Measurements from ENCODE around the gene MAML3. TPM values are rescaled to one million over a fixed set of nuclear protein-coding genes. Genes with fewer than 3 reads are reported as not detected.

MAML3 gene
- total RNA-seq, 1 donor from 2014 or later, result 8.0 TPM

- no peak overlapping the region for H3K4me3 Mint-ChIP-seq (ENCODE audit: unreplicated experiment)
- H3K36me3 Mint-ChIP-seq (ENCODE audit: unreplicated experiment), result no peaks in the 10 kb centered on the region
- H3K27me3 Mint-ChIP-seq (ENCODE audit: unreplicated experiment), result peaks cover 2% of the 10 kb centered on the region
- TF ChIP-seq CTCF (IDR thresholded peaks at IDR 0.05), result no peak
- H3K27ac Mint-ChIP-seq (ENCODE audit: unreplicated experiment), result no peak overlapping the region
- no peak for DNase-seq (ENCODE audit: extremely low spot score, unreplicated experiment)
- H3K4me1 Mint-ChIP-seq (ENCODE audit: unreplicated experiment), result peaks cover 3% of the 10 kb centered on the region
- H3K9me3 Mint-ChIP-seq (ENCODE audit: unreplicated experiment), result no peaks in the 10 kb centered on the region
Observed at GRCh38 chr4:139801895-139802294, 352.1 kb downstream of the MAML3 start.

- Mint-ChIP-seq H3K9me3 (ENCODE audit: unreplicated experiment) (no peaks in the 10 kb centered on the region), H3K27me3 (ENCODE audit: unreplicated experiment) (peaks cover 2% of the 10 kb centered on the region), H3K36me3 (ENCODE audit: unreplicated experiment) (no peaks in the 10 kb centered on the region), H3K4me3 (ENCODE audit: unreplicated experiment) (no peak overlapping the region), H3K4me1 (ENCODE audit: unreplicated experiment) (peaks cover 12% of the 10 kb centered on the region), H3K27ac (ENCODE audit: unreplicated experiment) (no peak overlapping the region)
- no peak for DNase-seq (ENCODE audit: extremely low spot score, unreplicated experiment)
- TF ChIP-seq CTCF (IDR thresholded peaks at IDR 0.05), result no peak
Observed at GRCh38 chr4:139800082-139800481, 353.9 kb downstream of the MAML3 start.

GRCh38 chr4:139799615-139800014 is 354.4 kb downstream of the MAML3 start:
- TF ChIP-seq CTCF (IDR thresholded peaks at IDR 0.05), result no peak
- no peaks in the 10 kb centered on the region for H3K9me3 Mint-ChIP-seq (ENCODE audit: unreplicated experiment)
- no peak overlapping the region for H3K27ac Mint-ChIP-seq (ENCODE audit: unreplicated experiment)
- no peak overlapping the region for H3K4me3 Mint-ChIP-seq (ENCODE audit: unreplicated experiment)
- no peaks in the 10 kb centered on the region for H3K36me3 Mint-ChIP-seq (ENCODE audit: unreplicated experiment)
- DNase-seq (ENCODE audit: extremely low spot score, unreplicated experiment), result no peak
- peaks cover 2% of the 10 kb centered on the region for H3K27me3 Mint-ChIP-seq (ENCODE audit: unreplicated experiment)
- H3K4me1 Mint-ChIP-seq (ENCODE audit: unreplicated experiment), result peaks cover 16% of the 10 kb centered on the region

- Mint-ChIP-seq H3K9me3 (ENCODE audit: unreplicated experiment) (no peaks in the 10 kb centered on the region), H3K36me3 (ENCODE audit: unreplicated experiment) (no peaks in the 10 kb centered on the region), H3K27ac (ENCODE audit: unreplicated experiment) (no peak overlapping the region), H3K27me3 (ENCODE audit: unreplicated experiment) (peaks cover 2% of the 10 kb centered on the region), H3K4me3 (ENCODE audit: unreplicated experiment) (no peak overlapping the region), H3K4me1 (ENCODE audit: unreplicated experiment) (peaks cover 23% of the 10 kb centered on the region)
- no peak for TF ChIP-seq CTCF (IDR thresholded peaks at IDR 0.05)
- DNase-seq (ENCODE audit: extremely low spot score, unreplicated experiment), result no peak
Observed at GRCh38 chr4:139798456-139798855, 355.5 kb downstream of the MAML3 start.

- DNase-seq (ENCODE audit: extremely low spot score, unreplicated experiment), result no peak
- Mint-ChIP-seq H3K4me1 (ENCODE audit: unreplicated experiment) (peaks cover 23% of the 10 kb centered on the region), H3K27me3 (ENCODE audit: unreplicated experiment) (peaks cover 1% of the 10 kb centered on the region), H3K36me3 (ENCODE audit: unreplicated experiment) (no peaks in the 10 kb centered on the region), H3K27ac (ENCODE audit: unreplicated experiment) (no peak overlapping the region), H3K4me3 (ENCODE audit: unreplicated experiment) (no peak overlapping the region), H3K9me3 (ENCODE audit: unreplicated experiment) (no peaks in the 10 kb centered on the region)
- TF ChIP-seq CTCF (IDR thresholded peaks at IDR 0.05), result no peak
Observed at GRCh38 chr4:139797287-139797686, 356.7 kb downstream of the MAML3 start.
